GM19395 (cell line): ENCODE data around the gene GBP3.
"Not testable (repeated sequence)": the region's sequence is repeated elsewhere in the genome, so short reads cannot be mapped to it uniquely, and the experiment has no call there.

ENCODE experiments used
- ATAC-seq: cut with Tn5 transposase; IDR thresholded peaks from one replicate; pipeline ENCODE4 v1.9.1; 2021; ENCODE audit warnings: mild to moderate bottlenecking, moderate library complexity; ENCODE audit not compliant: unreplicated experiment

Gene GBP3

GRCh38 chr1:89022167-89022959 is at the start of gene GBP3:
Gene GBP3 (minus strand): TSS chr1:89022866. CDS start chr1:89020721, 2,145 bp downstream.
- peak; percentile 86 for ATAC-seq

GRCh38 chr1:89070509-89070908 is 47.8 kb upstream of the GBP3 start:
- ATAC-seq: no peak

- ATAC-seq: no peak
Measured at GRCh38 chr1:89069951-89070350, 47.3 kb upstream of the GBP3 start.

- ATAC-seq: no peak
Measured at GRCh38 chr1:89068291-89068690, 45.6 kb upstream of the GBP3 start.

GRCh38 chr1:89065079-89065868 is 42.6 kb upstream of the GBP3 start, which contains the start of gene GBP1:
Gene GBP1 (minus strand): TSS chr1:89065208. CDS start chr1:89063234, 1,974 bp downstream.
- peak; percentile 74 for ATAC-seq

- ATAC-seq: peak; percentile 64
Measured at GRCh38 chr1:89064632-89065031, 42.0 kb upstream of the GBP3 start.

GRCh38 chr1:89063094-89063493 is 40.4 kb upstream of the GBP3 start:
- ATAC-seq: no peak

GRCh38 chr1:89060091-89060490 is 37.4 kb upstream of the GBP3 start:
- no peak for ATAC-seq

- no peak for ATAC-seq
Measured at GRCh38 chr1:89051955-89052312, 29.3 kb upstream of the GBP3 start.

- ATAC-seq: no peak
Measured at GRCh38 chr1:89051300-89051954, 28.8 kb upstream of the GBP3 start.

GRCh38 chr1:89050649-89051033 is 28.0 kb upstream of the GBP3 start:
- ATAC-seq: no peak

GRCh38 chr1:89049901-89050648 is 27.4 kb upstream of the GBP3 start:
- ATAC-seq: not testable (repeated sequence)

- ATAC-seq: not testable (repeated sequence)
Measured at GRCh38 chr1:89049187-89049586, 26.5 kb upstream of the GBP3 start.

- no peak for ATAC-seq
Measured at GRCh38 chr1:89047734-89048133, 25.1 kb upstream of the GBP3 start.

- ATAC-seq: not testable (repeated sequence)
Measured at GRCh38 chr1:89046318-89047183, 23.9 kb upstream of the GBP3 start.

- no peak for ATAC-seq
Measured at GRCh38 chr1:89044970-89045721, 22.5 kb upstream of the GBP3 start.

GRCh38 chr1:89043940-89044339 is 21.3 kb upstream of the GBP3 start:
- no peak for ATAC-seq

- ATAC-seq: no peak
Measured at GRCh38 chr1:89042491-89042890, 19.8 kb upstream of the GBP3 start.

- ATAC-seq: no peak
Measured at GRCh38 chr1:89041721-89042120, 19.1 kb upstream of the GBP3 start.
